ENCODE data around the gene IGSF3.
"Not testable (repeated sequence)": the region's sequence is repeated elsewhere in the genome, so short reads cannot be mapped to it uniquely, and the experiment has no call there.

DNA sequence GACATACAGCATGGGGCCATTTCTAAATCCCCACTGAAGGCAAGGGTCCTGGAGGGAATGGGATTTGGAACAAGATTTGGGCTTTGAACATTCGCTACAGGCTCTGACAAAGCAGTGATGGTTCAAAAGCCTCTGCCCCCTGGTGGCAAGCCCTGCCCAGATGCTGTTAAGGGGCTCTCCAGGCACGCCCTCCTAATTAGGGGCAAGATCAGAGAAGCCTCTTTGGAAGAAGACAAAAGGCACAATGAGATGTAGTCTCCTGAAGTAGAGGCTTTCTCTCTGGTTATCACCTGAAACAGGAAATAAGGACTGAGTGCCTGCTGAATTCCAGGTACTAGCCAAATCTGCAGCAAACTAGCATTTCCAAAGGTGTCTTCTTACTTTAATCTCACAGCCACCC is 37.5 kb downstream of the IGSF3 start:
- TF ChIP-seq, protein P1, sequence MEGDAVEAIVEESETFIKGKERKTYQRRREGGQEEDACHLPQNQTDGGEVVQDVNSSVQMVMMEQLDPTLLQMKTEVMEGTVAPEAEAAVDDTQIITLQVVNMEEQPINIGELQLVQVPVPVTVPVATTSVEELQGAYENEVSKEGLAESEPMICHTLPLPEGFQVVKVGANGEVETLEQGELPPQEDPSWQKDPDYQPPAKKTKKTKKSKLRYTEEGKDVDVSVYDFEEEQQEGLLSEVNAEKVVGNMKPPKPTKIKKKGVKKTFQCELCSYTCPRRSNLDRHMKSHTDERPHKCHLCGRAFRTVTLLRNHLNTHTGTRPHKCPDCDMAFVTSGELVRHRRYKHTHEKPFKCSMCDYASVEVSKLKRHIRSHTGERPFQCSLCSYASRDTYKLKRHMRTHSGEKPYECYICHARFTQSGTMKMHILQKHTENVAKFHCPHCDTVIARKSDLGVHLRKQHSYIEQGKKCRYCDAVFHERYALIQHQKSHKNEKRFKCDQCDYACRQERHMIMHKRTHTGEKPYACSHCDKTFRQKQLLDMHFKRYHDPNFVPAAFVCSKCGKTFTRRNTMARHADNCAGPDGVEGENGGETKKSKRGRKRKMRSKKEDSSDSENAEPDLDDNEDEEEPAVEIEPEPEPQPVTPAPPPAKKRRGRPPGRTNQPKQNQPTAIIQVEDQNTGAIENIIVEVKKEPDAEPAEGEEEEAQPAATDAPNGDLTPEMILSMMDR (conservative IDR thresholded peaks at IDR 0.05), result peak; percentile 49; the same call in 1 of the 2 replicates
- not testable (repeated sequence) for TF ChIP-seq EZH2 (IDR thresholded peaks at IDR 0.05; ENCODE audit: low read depth)
